Lower lobe of right lung (tissue), 2 donors: Measurements from ENCODE around the gene SCPEP1. TPM values are rescaled to one million over a fixed set of nuclear protein-coding genes. Genes with fewer than 3 reads are reported as not detected.

ENCODE experiments used
- ATAC-seq, 2 donors: fragments of 200-7000 bp; cut with Tn5 transposase; one replicate each; pipeline ENCODE4 v1.9.1; 2020 to 2022; ENCODE audit warnings: mild to moderate bottlenecking in 2 of 2, moderate library complexity in 2 of 2
- DNase-seq: peaks from one replicate; pipeline ENCODE4 v3.0.0-alpha.2; 2020
- H3K27ac ChIP-seq: fragments of 200-600 bp; one replicate; pipeline ENCODE4 v1.8.0; 2022
- H3K27me3 ChIP-seq: fragments of 200-600 bp; one replicate; pipeline ENCODE4 v1.8.0; 2022; ENCODE audit warnings: low read depth
- H3K36me3 ChIP-seq: fragments of 200-600 bp; one replicate; pipeline ENCODE4 v1.8.0; 2022; ENCODE audit warnings: mild to moderate bottlenecking
- H3K4me1 ChIP-seq: fragments of 200-600 bp; one replicate; pipeline ENCODE4 v1.8.0; 2022
- H3K4me3 ChIP-seq: fragments of 200-600 bp; one replicate; pipeline ENCODE4 v1.8.0; 2022; ENCODE audit warnings: mild to moderate bottlenecking
- H3K9me3 ChIP-seq: fragments of 200-600 bp; one replicate; pipeline ENCODE4 v1.8.0; 2022
- CTCF ChIP-seq: fragments of 200-600 bp; IDR thresholded peaks from one replicate; pipeline ENCODE4 v1.8.0; 2022; ENCODE audit warnings: antibody characterized with exemption, mild to moderate bottlenecking
- intact Hi-C: fragments of 100-400 bp; cut with DNase I; formaldehyde crosslinking; loops from one replicate; pipeline ENCODE4 v1.11.0; 2022
- total RNA-seq: library from RNA; stranded (reverse); fragmentation: NEBNext Ultra II Directional; extraction: Animal tissue kit (Norgen Biotek cat#: 25700); gene quantifications from one replicate; pipeline ENCODE4 v1.2.1, GENCODE V29; 2021
- donor health status: DM: no; HTN: yes; CAD: no; lungs with severe emphysema.

Gene SCPEP1
- total RNA-seq, 1 donor from 2014 or later = 210 TPM

- intact Hi-C loops = no loop called here
- TF ChIP-seq CTCF = no peak
- no peak overlapping the region for H3K4me3 ChIP-seq
- DNase-seq (no peak), ATAC-seq (no peak)
- no peaks in the 10 kb centered on the region for H3K27me3 ChIP-seq
- no peaks in the 10 kb centered on the region for H3K9me3 ChIP-seq
- H3K36me3 ChIP-seq = no peaks in the 10 kb centered on the region
- no peak overlapping the region for H3K27ac ChIP-seq
- no peaks in the 10 kb centered on the region for H3K4me1 ChIP-seq
Observed at GRCh38 chr17:57025876-57026275, 47.9 kb downstream of the SCPEP1 start.

- Histone ChIP-seq H3K36me3 (no peaks in the 10 kb centered on the region), H3K4me1 (no peaks in the 10 kb centered on the region), H3K27me3 (no peaks in the 10 kb centered on the region), H3K9me3 (no peaks in the 10 kb centered on the region), H3K27ac (no peak overlapping the region), H3K4me3 (no peak overlapping the region)
- TF ChIP-seq CTCF = no peak
- ATAC-seq (no peak), DNase-seq (no peak)
- intact Hi-C loops = no loop called here
Observed at GRCh38 chr17:57027852-57028251, 49.9 kb downstream of the SCPEP1 start.

DNA sequence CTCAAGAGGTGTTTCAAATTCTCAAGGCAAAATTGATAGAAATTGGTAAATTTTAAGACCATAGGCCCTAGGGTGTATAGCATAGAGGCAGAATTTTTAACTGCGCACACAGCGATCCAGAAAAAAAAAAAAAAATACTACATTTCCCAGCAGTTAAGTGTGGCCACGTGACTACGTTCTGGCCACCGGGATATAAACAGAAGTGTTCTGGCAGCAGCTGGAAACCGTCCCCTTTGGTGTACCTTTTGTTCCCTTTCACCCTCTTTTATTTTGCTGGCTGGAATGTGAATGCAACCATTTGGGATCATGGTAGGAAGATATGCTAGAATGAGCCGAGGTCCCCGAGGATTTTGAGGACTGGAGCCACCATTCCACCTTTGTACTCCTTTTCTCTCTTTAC is 54.4 kb downstream of the SCPEP1 start:
- Histone ChIP-seq H3K27me3 (peaks cover 6% of the 10 kb centered on the region), H3K4me1 (peaks cover 25% of the 10 kb centered on the region), H3K36me3 (no peaks in the 10 kb centered on the region), H3K4me3 (no peak overlapping the region), H3K9me3 (no peaks in the 10 kb centered on the region), H3K27ac (peak overlapping the region; percentile 69)
- DNase-seq (peak; percentile 63), ATAC-seq (peak; percentile 46 to 66)
- no peak for TF ChIP-seq CTCF
- intact Hi-C loops = no loop called here

GRCh38 chr17:57033296-57033695 is 55.4 kb downstream of the SCPEP1 start:
- intact Hi-C loops = no loop called here
- H3K27ac ChIP-seq = peak overlapping the region; percentile 75
- ATAC-seq (peak; percentile 66 to 85), DNase-seq (no peak)
- no peak for TF ChIP-seq CTCF
- peaks cover 6% of the 10 kb centered on the region for H3K27me3 ChIP-seq
- H3K4me1 ChIP-seq = peaks cover 26% of the 10 kb centered on the region
- no peak overlapping the region for H3K4me3 ChIP-seq
- no peaks in the 10 kb centered on the region for H3K9me3 ChIP-seq
- no peaks in the 10 kb centered on the region for H3K36me3 ChIP-seq

- DNase-seq (peak; percentile 62), ATAC-seq (peak; percentile 53 to 79)
- Histone ChIP-seq H3K4me1 (peaks cover 26% of the 10 kb centered on the region), H3K4me3 (no peak overlapping the region), H3K27ac (peak overlapping the region; percentile 75), H3K27me3 (peaks cover 6% of the 10 kb centered on the region), H3K36me3 (no peaks in the 10 kb centered on the region), H3K9me3 (no peaks in the 10 kb centered on the region)
- no peak for TF ChIP-seq CTCF
- intact Hi-C loops = no loop called here
Observed at GRCh38 chr17:57034807-57035754, 57.1 kb downstream of the SCPEP1 start.
